IMR-90 (cell line): ENCODE results near the gene ADAMTSL1. TPM values are rescaled to one million over a fixed set of nuclear protein-coding genes. Genes with fewer than 3 reads are reported as not detected.

Experiments used
- ATAC-seq: fragments of 200-7000 bp; cut with Tn5 transposase; 2 replicates; pipeline ENCODE4 v1.9.1; 2020; ENCODE audit warnings: low read depth, mild to moderate bottlenecking, moderate library complexity
- BruUV-seq: library from RNA; stranded (reverse); fragments of 400-500 nt; replicated peaks from 2 replicates; lab custom pipeline; 2021; lab: Mats Ljungman, UMichigan
- CTCF ChIA-PET: fragments of 300-600 bp; formaldehyde crosslinking; extraction: SDS; loops from one replicate; lab custom pipeline; 2021; ENCODE audit warnings: antibody characterized with exemption; lab: Yijun Ruan, JAX
- POLR2A ChIA-PET: fragments of 300-600 bp; sonication (Branson Sonifier 250); formaldehyde crosslinking; loops from one replicate; lab custom pipeline; 2022; ENCODE audit warnings: antibody characterized with exemption; ENCODE audit not compliant: unreplicated experiment; lab: Charles Lee
- DNase-seq: peaks from one replicate; pipeline ENCODE4 v3.0.0; 2013
- H2AFZ ChIP-seq: replicated peaks from 2 replicates; pipeline ENCODE3; 2013; ENCODE audit warnings: low read length, mild to moderate bottlenecking; ENCODE audit not compliant: poor library complexity
- H2AK5ac ChIP-seq: 2 replicates; pipeline ENCODE4 v1.6.1; 2013; ENCODE audit warnings: low read depth, low read length, inconsistent platforms
- H2AK9ac ChIP-seq: replicated peaks from 2 replicates; pipeline ENCODE3; 2013; ENCODE audit warnings: mild to moderate bottlenecking, low read depth, low read length, moderate library complexity; ENCODE audit not compliant: poor library complexity
- H2BK120ac ChIP-seq: 2 replicates; pipeline ENCODE4 v1.6.1; 2013; ENCODE audit warnings: low read depth, low read length, inconsistent platforms
- H2BK15ac ChIP-seq: 3 replicates; pipeline ENCODE4 v1.6.1; 2013; ENCODE audit warnings: low read depth, low read length, inconsistent platforms
- H2BK20ac ChIP-seq: 2 replicates; pipeline ENCODE4 v1.6.1; 2013; ENCODE audit warnings: low read depth, mild to moderate bottlenecking, inconsistent platforms, low read length, moderate library complexity
- H2BK5ac ChIP-seq: 2 replicates; pipeline ENCODE4 v1.6.1; 2013; ENCODE audit warnings: mild to moderate bottlenecking, low read depth, low read length, inconsistent platforms; ENCODE audit not compliant: poor library complexity, severe bottlenecking
- H3K14ac ChIP-seq: replicated peaks from 2 replicates; pipeline ENCODE4 v1.6.1; 2013; ENCODE audit warnings: low read depth, low read length, inconsistent platforms
- H3K18ac ChIP-seq: 2 replicates; pipeline ENCODE4 v1.6.1; 2013; ENCODE audit warnings: low read depth, low read length, control low read depth
- H3K23ac ChIP-seq: 2 replicates; pipeline ENCODE4 v1.6.1; 2013; ENCODE audit warnings: low read depth, low read length, inconsistent platforms
- H3K27ac ChIP-seq: 2 replicates; pipeline ENCODE4 v1.5.1; 2013; ENCODE audit warnings: mild to moderate bottlenecking, control low read depth, low read length; ENCODE audit not compliant: insufficient read depth
- H3K27me3 ChIP-seq: 2 replicates; pipeline ENCODE4 v1.6.1; 2013; ENCODE audit warnings: low read length; ENCODE audit not compliant: control insufficient read depth, insufficient read depth
- H3K36me3 ChIP-seq: 2 replicates; pipeline ENCODE4 v1.6.1; 2013; ENCODE audit warnings: low read length, mixed read lengths; ENCODE audit not compliant: control insufficient read depth, insufficient read depth
- H3K4ac ChIP-seq: 2 replicates; pipeline ENCODE4 v1.6.1; 2013; ENCODE audit warnings: low read depth, low read length, inconsistent platforms
- H3K4me1 ChIP-seq: 2 replicates; pipeline ENCODE4 v1.6.1; 2013; ENCODE audit warnings: low read length, mixed read lengths; ENCODE audit not compliant: control insufficient read depth, insufficient read depth
- H3K4me2 ChIP-seq: 2 replicates; pipeline ENCODE4 v1.6.1; 2013; ENCODE audit warnings: low read depth, mild to moderate bottlenecking, control low read depth, low read length, moderate library complexity
- H3K4me3 ChIP-seq: 2 replicates; pipeline ENCODE4 v1.5.1; 2013; ENCODE audit warnings: low read depth, mild to moderate bottlenecking, control low read depth, low read length, moderate library complexity; ENCODE audit not compliant: insufficient read depth
- H3K56ac ChIP-seq: 2 replicates; pipeline ENCODE4 v1.6.1; 2013; ENCODE audit warnings: low read length, inconsistent platforms; ENCODE audit not compliant: insufficient read depth; ENCODE audit errors: extremely low read depth
- H3K79me1 ChIP-seq, 2 experiments: 2 replicates each; pipeline ENCODE4 v1.6.1; 2013; ENCODE audit warnings: low read length in 2 of 2, inconsistent platforms in 1 of 2, low read depth in 1 of 2
- H3K9ac ChIP-seq: 2 replicates; pipeline ENCODE4 v1.6.1; 2013; ENCODE audit warnings: low read depth, low read length, control low read depth
- H3K9me1 ChIP-seq: 2 replicates; pipeline ENCODE4 v1.6.1; 2013; ENCODE audit warnings: low read length, inconsistent platforms; ENCODE audit not compliant: insufficient read depth
- H3K9me3 ChIP-seq: 2 replicates; pipeline ENCODE4 v1.6.1; 2013; ENCODE audit warnings: low read length; ENCODE audit not compliant: control insufficient read depth, insufficient read depth
- H4K20me1 ChIP-seq: 2 replicates; pipeline ENCODE4 v1.6.1; 2013; ENCODE audit warnings: low read length, inconsistent platforms; ENCODE audit not compliant: insufficient read depth
- H4K5ac ChIP-seq: 2 replicates; pipeline ENCODE4 v1.6.1; 2013; ENCODE audit warnings: mild to moderate bottlenecking, low read depth, low read length, control low read depth
- H4K8ac ChIP-seq, 2 experiments: 2 replicates each; pipeline ENCODE4 v1.6.1; 2013; ENCODE audit warnings: low read depth in 2 of 2, low read length in 2 of 2, control low read depth in 1 of 2, inconsistent platforms in 1 of 2
- H4K91ac ChIP-seq: 2 replicates; pipeline ENCODE4 v1.6.1; 2013; ENCODE audit warnings: low read depth, low read length, inconsistent platforms; ENCODE audit not compliant: insufficient read depth
- BHLHE40 ChIP-seq: fragments of 150-350 bp; IDR thresholded peaks from 2 replicates; pipeline ENCODE4 v1.6.1; 2016; ENCODE audit warnings: mild to moderate bottlenecking, low read depth, low read length
- CEBPB ChIP-seq: IDR thresholded peaks from 2 replicates; pipeline ENCODE4 v1.6.1; 2012; ENCODE audit warnings: low read depth, low read length, improper control_type of control experiment
- ELK1 ChIP-seq: fragments of 150-350 bp; IDR thresholded peaks from 2 replicates; pipeline ENCODE4 v1.6.1; 2016; ENCODE audit warnings: low read depth, mild to moderate bottlenecking, low read length, moderate library complexity, borderline replicate concordance
- FOS ChIP-seq: fragments of 150-350 bp; IDR thresholded peaks from 2 replicates; pipeline ENCODE4 v1.6.1; 2016; ENCODE audit warnings: low read depth, low read length
- MAFK ChIP-seq: IDR thresholded peaks from 2 replicates; pipeline ENCODE4 v1.6.1; 2012; ENCODE audit warnings: low read depth, low read length, improper control_type of control experiment
- MAZ ChIP-seq: IDR thresholded peaks from 2 replicates; pipeline ENCODE4 v1.6.1; 2012; ENCODE audit warnings: low read depth, mild to moderate bottlenecking, low read length, improper control_type of control experiment, moderate library complexity, borderline replicate concordance
- MXI1 ChIP-seq: IDR thresholded peaks from 2 replicates; pipeline ENCODE4 v1.6.1; 2012; ENCODE audit warnings: low read depth, mild to moderate bottlenecking, low read length, moderate library complexity, borderline replicate concordance
- NFE2L2 ChIP-seq: fragments of 150-350 bp; IDR thresholded peaks from 2 replicates; pipeline ENCODE4 v1.6.1; 2016; ENCODE audit warnings: low read depth, mild to moderate bottlenecking, low read length
- POLR2A ChIP-seq: IDR thresholded peaks from 2 replicates; pipeline ENCODE4 v1.6.1; 2012; ENCODE audit warnings: mild to moderate bottlenecking, low read depth, low read length
- RAD21 ChIP-seq: IDR thresholded peaks from 2 replicates; pipeline ENCODE4 v1.6.1; 2012; ENCODE audit warnings: low read length, improper control_type of control experiment
- RFX5 ChIP-seq: IDR thresholded peaks from 2 replicates; pipeline ENCODE4 v1.8.0; 2012; ENCODE audit warnings: low read depth, mild to moderate bottlenecking, low read length, moderate library complexity
- SMC3 ChIP-seq: fragments of 150-350 bp; IDR thresholded peaks from 2 replicates; pipeline ENCODE4 v1.6.1; 2016; ENCODE audit warnings: low read depth, mild to moderate bottlenecking, antibody characterized with exemption, low read length, moderate library complexity
- USF2 ChIP-seq: fragments of 150-350 bp; IDR thresholded peaks from 2 replicates; pipeline ENCODE4 v1.6.1; 2017; ENCODE audit warnings: mild to moderate bottlenecking, antibody characterized with exemption, low read length, low read depth
- WGBS, 2 experiments: methylation state at CpG; one replicate each; pipeline versions ENCODE4 v1.1.5 to v1.1.7; 2013; ENCODE audit warnings: missing lambda C conversion rate in 2 of 2; ENCODE audit not compliant: insufficient read length in 1 of 2; ENCODE audit errors: extremely low coverage in 2 of 2; 5-methylcytosine and 5-hydroxymethylcytosine counted together
- dilution Hi-C: fragments of 300-500 bp; cut with HindIII; formaldehyde crosslinking; loops from one replicate; pipeline ENCODE4 v1.14.3; 2018; ENCODE audit warnings: low sequenced_read_pairs; ENCODE audit not compliant: unreplicated experiment
- in situ Hi-C: fragments of 300-500 bp; cut with MboI; formaldehyde crosslinking; loops from 3 replicates; pipeline ENCODE4 v1.14.3; 2019; ENCODE audit warnings: low sequenced_read_pairs, inconsistent platforms, mixed read lengths
- intact Hi-C: fragments of 100-400 bp; cut with micrococcal nuclease; formaldehyde crosslinking; loops from 2 replicates; pipeline ENCODE4 v1.10.0; 2022
- polyA plus RNA-seq, 3 experiments: library from polyadenylated mRNA; depleted of rRNA; stranded (reverse); fragments of >200 nt; gene quantifications; 2 replicates each; pipeline ENCODE4 v1.2.3, GENCODE V29; 2012; ENCODE audit warnings: low replicate concordance in 1 of 3
- total RNA-seq: library from RNA; depleted of rRNA; stranded (reverse); fragments of >200 nt; gene quantifications from 2 replicates; pipeline ENCODE4 v1.2.3, GENCODE V29; 2012
- TF ChIP-seq, protein P1 (sequence below): conservative IDR thresholded peaks from 2 replicates; pipeline ENCODE4 v1.5.1; 2012; ENCODE audit warnings: mild to moderate bottlenecking, low read depth, low read length, improper control_type of control experiment

The ADAMTSL1 gene
- total and polyA plus RNA-seq, 2 of the 4 experiments (the other 2 are of a cell fraction) = 38.2 to 62.2 TPM

GRCh38 chr9:18911714-18912342 is 437.9 kb downstream of the ADAMTSL1 start:
- ChIA-PET POLR2A (no interaction called here), CTCF (no interaction called here)
- BruUV-seq = no TSS peak
- H4K8ac ChIP-seq = no peak overlapping the region
- no peak overlapping the region for H3K18ac ChIP-seq
- H3K23ac ChIP-seq = no peak overlapping the region
- H2BK15ac ChIP-seq = no peak overlapping the region
- no peaks in the 10 kb centered on the region for H3K36me3 ChIP-seq
- no peak for TF ChIP-seq FOS
- TF ChIP-seq SMC3 = no peak
- no peak for TF ChIP-seq RFX5
- no peak for TF ChIP-seq ELK1
- TF ChIP-seq USF2 = no peak
- no peak for TF ChIP-seq CEBPB
- TF ChIP-seq, protein P1, sequence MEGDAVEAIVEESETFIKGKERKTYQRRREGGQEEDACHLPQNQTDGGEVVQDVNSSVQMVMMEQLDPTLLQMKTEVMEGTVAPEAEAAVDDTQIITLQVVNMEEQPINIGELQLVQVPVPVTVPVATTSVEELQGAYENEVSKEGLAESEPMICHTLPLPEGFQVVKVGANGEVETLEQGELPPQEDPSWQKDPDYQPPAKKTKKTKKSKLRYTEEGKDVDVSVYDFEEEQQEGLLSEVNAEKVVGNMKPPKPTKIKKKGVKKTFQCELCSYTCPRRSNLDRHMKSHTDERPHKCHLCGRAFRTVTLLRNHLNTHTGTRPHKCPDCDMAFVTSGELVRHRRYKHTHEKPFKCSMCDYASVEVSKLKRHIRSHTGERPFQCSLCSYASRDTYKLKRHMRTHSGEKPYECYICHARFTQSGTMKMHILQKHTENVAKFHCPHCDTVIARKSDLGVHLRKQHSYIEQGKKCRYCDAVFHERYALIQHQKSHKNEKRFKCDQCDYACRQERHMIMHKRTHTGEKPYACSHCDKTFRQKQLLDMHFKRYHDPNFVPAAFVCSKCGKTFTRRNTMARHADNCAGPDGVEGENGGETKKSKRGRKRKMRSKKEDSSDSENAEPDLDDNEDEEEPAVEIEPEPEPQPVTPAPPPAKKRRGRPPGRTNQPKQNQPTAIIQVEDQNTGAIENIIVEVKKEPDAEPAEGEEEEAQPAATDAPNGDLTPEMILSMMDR = no peak
- no peak for TF ChIP-seq MXI1
- TF ChIP-seq MAFK = no peak
- no peak for TF ChIP-seq RAD21
- TF ChIP-seq MAZ = no peak
- no peak for TF ChIP-seq POLR2A
- TF ChIP-seq BHLHE40 = no peak
- TF ChIP-seq NFE2L2 = no peak
- in situ Hi-C loops = no loop called here
- no peak overlapping the region for H2BK20ac ChIP-seq
- intact Hi-C loops = loop anchor here (5.0 kb wide), 1 partner anchor 470 kb away; no protein-coding TSS in a partner anchor
- H4K5ac ChIP-seq = no peak overlapping the region
- H2AFZ ChIP-seq = no peak overlapping the region
- DNase-seq (no peak), ATAC-seq (no peak)
- 100% methylated on average over 1 of the region's 9 CpGs; no CpG with 5 or more reads in 1 of the 2 experiments for WGBS, 2 experiments
- H3K4me2 ChIP-seq = no peak overlapping the region
- 0 out of 2 replicates have a peak overlapping the region, but pooled peaks have one; percentile 59 for H2AK5ac ChIP-seq
- no peak overlapping the region for H3K9ac ChIP-seq
- H3K4me3 ChIP-seq = no peak overlapping the region
- H3K27ac ChIP-seq = no peak overlapping the region
- H2BK5ac ChIP-seq = no peak overlapping the region
- no peaks in the 10 kb centered on the region for H4K20me1 ChIP-seq
- no peak overlapping the region for H4K91ac ChIP-seq
- peaks cover 8% of the 10 kb centered on the region; the same call in 1 of the 2 replicates for H3K9me1 ChIP-seq
- no peak overlapping the region for H2AK9ac ChIP-seq
- H3K56ac ChIP-seq = no peak overlapping the region
- dilution Hi-C loops = no loop called here
- peaks cover 15% of the 10 kb centered on the region for H3K4me1 ChIP-seq
- no peak overlapping the region for H3K4ac ChIP-seq
- H3K79me1 ChIP-seq = no peaks in the 10 kb centered on the region
- 0 out of 2 replicates have a peak overlapping the region, but pooled peaks have one; percentile 24 for H3K14ac ChIP-seq
- H3K9me3 ChIP-seq = no peaks in the 10 kb centered on the region
- peaks cover 6% of the 10 kb centered on the region for H3K27me3 ChIP-seq
- no peak overlapping the region for H2BK120ac ChIP-seq
